Subcutaneous adipose tissue (tissue), 4 donors: Measurements from ENCODE around the gene ZNF274. TPM values are rescaled to one million over a fixed set of nuclear protein-coding genes. Genes with fewer than 3 reads are reported as not detected.

Experiments used
- total RNA-seq, 4 donors: library from RNA; depleted of rRNA; stranded (reverse); fragments of >200 nt; gene quantifications; one replicate each; pipeline ENCODE4 v1.1.0, GENCODE V29; 2016
- TF ChIP-seq, protein P1 (sequence below): fragments of 450-650 bp; IDR thresholded peaks from one replicate; pipeline ENCODE4 v1.5.1; 2016; ENCODE audit warnings: low read depth, mild to moderate bottlenecking, control low read depth, antibody characterized with exemption, moderate library complexity

The ZNF274 gene
- total RNA-seq, 4 donors from 2014 or later: 17.0 to 25.5 (median 20.3) TPM

DNA sequence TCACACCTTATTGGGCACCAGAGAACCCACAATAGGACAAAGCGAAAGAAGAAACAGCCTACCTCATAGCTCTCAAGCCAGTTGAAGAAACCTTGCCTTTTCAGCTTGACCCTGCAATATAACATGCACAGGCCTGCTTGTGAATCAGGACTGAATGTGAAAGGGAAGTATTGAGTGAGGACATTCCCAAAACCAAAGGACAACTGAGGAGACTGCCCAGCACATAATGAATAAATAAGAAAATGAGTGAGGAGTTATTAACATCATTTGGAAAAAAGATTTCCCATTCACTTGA is 30.2 kb downstream of the ZNF274 start:
- TF ChIP-seq, protein P1, sequence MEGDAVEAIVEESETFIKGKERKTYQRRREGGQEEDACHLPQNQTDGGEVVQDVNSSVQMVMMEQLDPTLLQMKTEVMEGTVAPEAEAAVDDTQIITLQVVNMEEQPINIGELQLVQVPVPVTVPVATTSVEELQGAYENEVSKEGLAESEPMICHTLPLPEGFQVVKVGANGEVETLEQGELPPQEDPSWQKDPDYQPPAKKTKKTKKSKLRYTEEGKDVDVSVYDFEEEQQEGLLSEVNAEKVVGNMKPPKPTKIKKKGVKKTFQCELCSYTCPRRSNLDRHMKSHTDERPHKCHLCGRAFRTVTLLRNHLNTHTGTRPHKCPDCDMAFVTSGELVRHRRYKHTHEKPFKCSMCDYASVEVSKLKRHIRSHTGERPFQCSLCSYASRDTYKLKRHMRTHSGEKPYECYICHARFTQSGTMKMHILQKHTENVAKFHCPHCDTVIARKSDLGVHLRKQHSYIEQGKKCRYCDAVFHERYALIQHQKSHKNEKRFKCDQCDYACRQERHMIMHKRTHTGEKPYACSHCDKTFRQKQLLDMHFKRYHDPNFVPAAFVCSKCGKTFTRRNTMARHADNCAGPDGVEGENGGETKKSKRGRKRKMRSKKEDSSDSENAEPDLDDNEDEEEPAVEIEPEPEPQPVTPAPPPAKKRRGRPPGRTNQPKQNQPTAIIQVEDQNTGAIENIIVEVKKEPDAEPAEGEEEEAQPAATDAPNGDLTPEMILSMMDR: no peak

DNA sequence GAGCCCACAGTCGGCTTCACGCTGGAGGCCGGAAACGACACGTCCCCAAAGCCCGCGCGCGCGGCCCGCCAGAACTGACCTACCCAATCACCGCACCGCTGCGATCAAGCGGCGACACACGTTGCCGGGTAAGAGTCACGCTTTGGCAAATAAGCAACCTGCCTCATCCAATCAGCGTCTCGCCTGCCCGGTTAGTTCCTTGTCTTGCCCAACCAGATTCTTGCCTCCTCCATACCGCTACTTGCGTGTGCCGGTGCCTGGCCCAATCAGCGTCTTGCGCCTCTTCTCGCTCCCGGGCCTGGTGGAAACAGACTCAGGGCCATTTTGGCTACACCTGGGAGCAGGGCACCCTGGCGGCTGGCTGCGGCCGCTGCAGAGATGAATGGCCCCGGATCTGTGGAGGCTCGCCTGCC is 34.2 kb downstream of the ZNF274 start:
- TF ChIP-seq, protein P1: no peak

DNA sequence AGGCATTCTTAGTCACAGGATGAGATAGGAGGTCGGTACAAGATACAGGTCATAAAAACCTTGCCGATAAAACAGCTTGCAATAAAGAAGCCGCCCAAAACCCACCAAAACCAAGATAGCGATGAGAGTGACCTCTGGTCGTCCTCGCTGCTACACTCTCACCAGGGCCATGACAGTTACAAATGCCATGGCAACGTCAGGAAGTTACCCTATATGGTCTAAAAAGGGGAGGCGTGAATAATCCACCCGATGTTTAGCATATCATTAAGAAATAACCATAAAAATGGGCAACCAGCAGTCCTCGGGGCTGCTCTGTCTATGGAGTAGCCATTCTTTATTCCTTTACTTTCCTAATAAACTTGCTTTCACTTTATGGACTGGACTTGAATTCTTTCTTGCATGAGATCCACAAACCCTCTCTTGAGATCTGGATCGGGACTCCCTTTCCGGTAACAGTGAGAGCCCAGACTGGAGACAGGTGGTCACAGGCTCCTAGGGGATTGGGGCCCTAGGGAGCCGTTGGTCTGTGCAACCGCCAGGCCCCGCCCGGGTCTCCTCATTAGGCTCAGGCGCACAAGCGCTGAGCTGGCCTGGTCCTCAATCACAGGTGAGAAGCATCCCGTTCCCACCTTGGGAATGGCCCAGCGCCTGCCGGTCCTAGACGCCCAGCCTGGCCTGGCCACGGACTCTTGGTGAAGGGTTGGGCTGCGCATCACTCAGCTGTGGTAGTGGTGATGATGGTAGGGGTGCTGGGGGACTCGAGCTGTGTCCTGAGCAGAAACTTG is 34.9 kb downstream of the ZNF274 start:
- TF ChIP-seq, protein P1: no peak

DNA sequence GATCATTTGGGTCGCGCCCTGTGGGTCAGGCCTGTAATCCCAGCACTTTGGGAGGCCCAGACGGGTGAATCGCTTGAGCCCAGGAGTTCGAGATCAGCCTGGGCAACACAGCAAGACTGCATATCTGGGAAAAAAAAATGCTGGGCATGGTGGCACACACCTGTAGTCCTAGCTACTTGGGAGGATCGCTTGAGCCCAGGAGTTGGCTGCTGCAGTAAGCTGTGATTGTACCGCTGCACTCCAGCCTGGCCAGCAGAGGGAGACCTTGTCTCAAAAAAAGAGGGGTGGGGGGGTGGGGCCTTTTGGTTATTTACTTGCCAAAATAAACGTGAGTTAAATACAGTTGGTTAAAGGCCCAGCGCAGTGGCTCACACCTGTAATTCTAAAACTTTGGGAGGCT is 36.0 kb downstream of the ZNF274 start:
- TF ChIP-seq, protein P1: no peak

DNA sequence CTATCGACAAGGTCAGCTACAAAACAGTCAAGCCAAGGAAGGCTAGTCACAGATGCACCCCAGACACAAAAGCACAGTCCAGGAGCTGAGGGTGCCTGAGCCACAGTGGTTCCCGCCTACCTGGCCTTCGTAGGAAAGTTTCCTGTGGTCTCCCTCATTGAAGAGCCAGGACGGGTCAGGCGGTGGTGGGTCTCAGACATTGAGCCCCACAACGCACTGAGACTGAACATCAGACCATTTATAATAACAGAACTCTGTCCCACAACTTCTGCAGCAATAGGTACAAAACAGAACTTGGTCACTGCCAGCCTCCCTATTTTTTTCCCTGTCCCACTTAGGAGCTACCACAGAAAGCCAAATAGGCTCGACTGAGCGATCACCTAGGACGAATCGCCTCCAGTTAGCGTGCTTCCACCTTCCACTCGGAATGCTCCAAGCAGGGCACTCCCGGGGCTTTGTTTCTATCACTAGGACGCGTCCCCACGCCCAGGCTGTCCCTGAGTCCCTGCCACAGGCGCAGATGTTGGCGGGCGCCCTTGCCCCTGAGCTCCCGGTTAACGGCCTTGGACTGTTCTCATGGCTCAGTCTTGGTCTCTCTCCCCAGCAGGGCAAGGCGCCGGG is 45.2 kb downstream of the ZNF274 start:
- TF ChIP-seq, protein P1: no peak

DNA sequence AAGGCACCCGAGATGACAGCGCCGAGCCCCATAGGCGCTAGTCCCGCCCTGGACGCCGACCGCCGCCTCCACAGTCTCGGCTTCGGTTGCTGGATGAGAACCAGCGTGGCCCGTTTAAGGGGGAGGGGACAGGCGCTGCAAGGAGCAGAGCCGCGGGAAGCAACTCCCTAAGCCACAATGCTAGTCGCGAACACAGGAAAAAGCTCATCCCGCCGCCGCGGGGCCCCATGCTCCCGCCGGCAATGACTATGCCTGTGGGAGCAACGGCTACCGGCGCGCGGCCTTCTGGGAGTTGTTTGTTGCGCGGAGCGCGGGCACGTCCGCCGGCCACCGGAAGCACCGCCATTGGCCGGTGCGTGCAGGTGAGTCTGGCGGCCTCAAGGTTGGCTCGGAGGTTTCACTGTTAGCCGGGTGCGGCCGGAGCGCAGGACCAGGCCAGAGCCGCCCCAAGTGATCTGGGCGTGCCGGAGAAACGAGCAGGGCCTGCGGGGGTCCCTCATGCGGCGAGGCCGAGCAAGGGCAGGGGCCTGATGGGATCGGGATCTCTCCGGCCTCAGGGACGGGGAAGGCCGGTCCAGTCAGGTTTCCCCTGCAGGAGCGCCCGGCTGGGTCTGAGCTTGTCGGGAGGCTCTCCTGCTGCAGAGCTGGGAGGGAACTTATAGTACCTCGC is 45.9 kb downstream of the ZNF274 start, which contains the start of gene ZNF544:
ZNF544 (plus strand) TSS at position 330 of the 670 bp plus-strand sequence. CDS start 15,110 bp downstream, outside the sequence.
- TF ChIP-seq, protein P1: no peak

DNA sequence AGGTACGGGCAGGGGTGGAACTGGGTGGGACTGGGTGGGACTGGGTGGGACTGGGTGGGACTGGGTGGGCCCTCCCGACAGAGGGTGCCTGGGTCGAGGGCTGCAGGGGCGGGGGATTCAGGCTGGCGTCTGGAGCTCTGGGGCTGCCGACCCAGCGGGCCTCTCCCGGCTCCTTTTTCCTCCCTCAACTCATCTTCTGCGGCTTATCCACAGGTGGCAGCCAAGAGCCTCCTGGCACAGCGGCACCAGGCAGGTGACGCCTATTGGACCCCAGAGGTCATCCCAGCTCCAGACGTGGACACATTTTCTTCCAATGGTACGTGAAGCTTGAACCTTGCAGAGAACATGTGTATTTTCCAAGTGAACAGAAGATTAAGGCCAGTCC is 46.4 kb downstream of the ZNF274 start:
- TF ChIP-seq, protein P1: no peak
